ENCODE data around the gene LENEP. TPM values are rescaled to one million over a fixed set of nuclear protein-coding genes. Genes with fewer than 3 reads are reported as not detected.

Gene LENEP
- total and polyA plus RNA-seq, 2 of the 8 experiments (the other 6 are each of a cell fraction or from before 2014, with no cell fraction given), result 1.3 TPM; not detected in 1

GRCh38 chr1:154945160-154945961 lies 48.0 kb upstream of the LENEP start:
- Histone ChIP-seq H3K4me2 (ENCODE audit: insufficient read depth in 1 of 2, low read depth in 2 of 2, low read length in 2 of 2) (no peak overlapping the region), H3K56ac (replicated peaks; ENCODE audit: insufficient read length, low read depth, low read length) (no peak overlapping the region), H3K9ac (replicated peaks in 1 of 4; ENCODE audit: extremely low read depth in 1 of 4, low read depth in 3 of 4, low read length in 3 of 4) (no peak overlapping the region), H3K9me3 (ENCODE audit: insufficient read depth in 2 of 2, low read depth in 1 of 2, low read length in 1 of 2) (no peaks in the 10 kb centered on the region), H4K8ac (ENCODE audit: extremely low read depth, insufficient read depth, low read length) (no peak overlapping the region), H3K23me2 (ENCODE audit: low read depth, low read length) (no peaks in the 10 kb centered on the region), H3K36me3 (ENCODE audit: control insufficient read depth in 2 of 4, insufficient read depth in 4 of 4, low read length in 3 of 4) (no peaks in the 10 kb centered on the region; a peak in 1 of 8 replicates), H2BK20ac (ENCODE audit: low read length) (no peak overlapping the region), H2AK5ac (ENCODE audit: low read depth, low read length) (no peak overlapping the region), H4K91ac (replicated peaks; ENCODE audit: insufficient read length, low read length) (no peak overlapping the region), H2AFZ (ENCODE audit: low read length) (no peak overlapping the region), H2BK5ac (ENCODE audit: low read depth, low read length) (no peak overlapping the region), H3K4ac (replicated peaks; ENCODE audit: insufficient read length, low read depth, low read length) (no peak overlapping the region), H3K4me1 (replicated peaks in 1 of 4; ENCODE audit: control insufficient read depth in 3 of 4, insufficient read depth in 4 of 4, low read length in 3 of 4) (peaks cover 0 to 5% (median 2%) of the 10 kb centered on the region in 4 experiments; a peak in 5 of 7 replicates), H2BK120ac (replicated peaks; ENCODE audit: low read depth, low read length) (no peak overlapping the region), H3K23ac (ENCODE audit: insufficient read length) (no peak overlapping the region), H3K14ac (ENCODE audit: insufficient read length) (no peak overlapping the region), H2BK12ac (ENCODE audit: low read depth, low read length) (no peak overlapping the region), H4K5ac (ENCODE audit: insufficient read length, low read depth, low read length) (no peak overlapping the region), H3K79me2 (ENCODE audit: control insufficient read depth in 1 of 2, insufficient read depth in 2 of 2, low read length in 2 of 2) (no peaks in the 10 kb centered on the region), H3K27ac (ENCODE audit: low read depth, low read length) (no peak overlapping the region), H3K27me3 (replicated peaks in 1 of 4; ENCODE audit: control insufficient read depth in 3 of 4, extremely low read depth in 1 of 4, insufficient read depth in 3 of 4, low read length in 3 of 4) (no peaks in the 10 kb centered on the region), H3K79me1 (ENCODE audit: low read depth, low read length) (no peaks in the 10 kb centered on the region), H3K4me3 (ENCODE audit: extremely low read depth in 1 of 4, insufficient read depth in 2 of 4, low read depth in 3 of 4, low read length in 4 of 4) (no peak overlapping the region), H2BK15ac (ENCODE audit: low read length) (no peak overlapping the region), H3K18ac (ENCODE audit: extremely low read depth, low read length) (no peak overlapping the region), H4K20me1 (replicated peaks in 1 of 2; ENCODE audit: control insufficient read depth in 1 of 2, insufficient read depth in 2 of 2, low read length in 2 of 2) (peaks cover 0 to 2% of the 10 kb centered on the region in 2 experiments)
- TF ChIP-seq SP2 (IDR thresholded peaks at IDR 0.05; ENCODE audit: low read length), result no peak
- TF ChIP-seq TAF1 (IDR thresholded peaks at IDR 0.05; ENCODE audit: low read depth, low read length), result no peak
- TF ChIP-seq POU5F1 (IDR thresholded peaks at IDR 0.05; ENCODE audit: low read depth, low read length), result no peak
- no peak for TF ChIP-seq POLR2A (IDR thresholded peaks at IDR 0.05; ENCODE audit: control extremely low read depth in 1 of 2, low read depth in 2 of 2, low read length in 2 of 2)
- TF ChIP-seq CREB1 (IDR thresholded peaks at IDR 0.05), result no peak
- no peak for TF ChIP-seq ATF3 (IDR thresholded peaks at IDR 0.05; ENCODE audit: insufficient read depth, low read depth, low read length)
- TF ChIP-seq SP4 (IDR thresholded peaks at IDR 0.05; ENCODE audit: low read length), result no peak
- no peak for TF ChIP-seq SIN3A (conservative IDR thresholded peaks at IDR 0.05 in 1 of 2, IDR thresholded peaks at IDR 0.05 in 1 of 2; ENCODE audit: low read depth in 1 of 2, low read length in 2 of 2)
- TF ChIP-seq KDM4A (IDR thresholded peaks at IDR 0.05; ENCODE audit: low read depth, low read length, severe bottlenecking), result no peak
- DNase-seq (ENCODE audit: low read depth in 1 of 2, low spot score in 2 of 2), result no peak
- WGBS, 2 experiments (ENCODE audit: extremely low coverage in 1 of 2, insufficient coverage in 1 of 2, insufficient read length in 1 of 2, insufficient replicate concordance in 2 of 2, low coverage in 1 of 2, low lambda C conversion rate in 2 of 2, missing lambda C conversion rate in 1 of 2), result 94% methylated on average over 15 of the region's 15 CpGs; no CpG with 5 or more reads in 1 of the 2 experiments
- FAIRE-seq, result no peak
- CTCF ChIA-PET (ENCODE audit: partially characterized antibody), result interaction anchor here (0.6 to 1.9 kb wide), 16 partner anchors 13 to 399 kb away, joined by 3 to 6 read pairs (median 3); partner anchors contain the start of gene SHC1
- POLR2A ChIA-PET (ENCODE audit: partially characterized antibody), result interaction anchor here (0.6 to 6.0 kb wide), 6 partner anchors 8 to 27 kb away, joined by 3 to 22 read pairs (median 4); partner anchors contain the start of genes PMVK and PYGO2
